ENCODE data around the gene WHAMM. TPM values are rescaled to one million over a fixed set of nuclear protein-coding genes. Genes with fewer than 3 reads are reported as not detected.

WHAMM gene
- total and polyA plus RNA-seq, 3 donors from 2014 or later, result 5.3 to 11.0 (median 9.8) TPM

- H3K4me3 ChIP-seq, result no peak overlapping the region
- H3K9me3 ChIP-seq, result no peaks in the 10 kb centered on the region
- no peaks in the 10 kb centered on the region for H3K4me1 ChIP-seq
- WGBS, 2 donors, result 71 to 81% methylated on average over 1 of the region's 1 CpG
- TF ChIP-seq POLR2A (IDR thresholded peaks at IDR 0.05), result no peak
- no peak for TF ChIP-seq CTCF (IDR thresholded peaks at IDR 0.05)
- intact Hi-C loops (cut with DNase I; ENCODE audit: low total_unique reads), result no loop called here
- H3K27ac ChIP-seq, result no peak overlapping the region
- no peak for DNase-seq
- H3K36me3 ChIP-seq (ENCODE audit: low read depth, missing control alignments), result no peaks in the 10 kb centered on the region
- no peaks in the 10 kb centered on the region for H3K27me3 ChIP-seq
Measured at GRCh38 chr15:82828075-82828474, 18.6 kb downstream of the WHAMM start.

- WGBS, 2 donors, result 86 to 92% methylated on average over 4 of the region's 4 CpGs
- no peaks in the 10 kb centered on the region for H3K36me3 ChIP-seq (ENCODE audit: low read depth, missing control alignments)
- DNase-seq, result no peak
Measured at GRCh38 chr15:82829234-82829633, 19.8 kb downstream of the WHAMM start.

GRCh38 chr15:82830427-82831173 lies 21.2 kb downstream of the WHAMM start:
- 91 to 92% methylated on average over 18 of the region's 18 CpGs for WGBS, 2 donors
- intact Hi-C loops (cut with DNase I; ENCODE audit: low total_unique reads), result no loop called here
- no peaks in the 10 kb centered on the region for H3K36me3 ChIP-seq (ENCODE audit: low read depth, missing control alignments)

More at GRCh38 chr15:82829234-82829633, 19.8 kb downstream of the WHAMM start:
- TF ChIP-seq POLR2A (IDR thresholded peaks at IDR 0.05), result no peak
- TF ChIP-seq CTCF (IDR thresholded peaks at IDR 0.05), result no peak
- H3K27me3 ChIP-seq, result no peaks in the 10 kb centered on the region
- intact Hi-C loops (cut with DNase I; ENCODE audit: low total_unique reads), result no loop called here
- H3K4me3 ChIP-seq, result no peak overlapping the region
- no peaks in the 10 kb centered on the region for H3K4me1 ChIP-seq
- H3K9me3 ChIP-seq, result no peaks in the 10 kb centered on the region
- no peak overlapping the region for H3K27ac ChIP-seq

GRCh38 chr15:82831894-82832600 lies 22.6 kb downstream of the WHAMM start:
- H3K27ac ChIP-seq, result no peak overlapping the region
- DNase-seq, result no peak
- H3K27me3 ChIP-seq, result no peaks in the 10 kb centered on the region
- no peaks in the 10 kb centered on the region for H3K36me3 ChIP-seq (ENCODE audit: low read depth, missing control alignments)
- intact Hi-C loops (cut with DNase I; ENCODE audit: low total_unique reads), result no loop called here
- H3K9me3 ChIP-seq, result no peaks in the 10 kb centered on the region
- TF ChIP-seq CTCF (IDR thresholded peaks at IDR 0.05) (no peak), POLR2A (IDR thresholded peaks at IDR 0.05) (no peak)
- WGBS, 2 donors, result 92 to 97% methylated on average over 5 of the region's 5 CpGs
- H3K4me1 ChIP-seq, result no peaks in the 10 kb centered on the region
- H3K4me3 ChIP-seq, result no peak overlapping the region

More at GRCh38 chr15:82830427-82831173, 21.2 kb downstream of the WHAMM start:
- DNase-seq, result no peak
- H3K27me3 ChIP-seq, result no peaks in the 10 kb centered on the region
- no peaks in the 10 kb centered on the region for H3K9me3 ChIP-seq
- no peaks in the 10 kb centered on the region for H3K4me1 ChIP-seq
- H3K27ac ChIP-seq, result no peak overlapping the region
- no peak for TF ChIP-seq POLR2A (IDR thresholded peaks at IDR 0.05)
- TF ChIP-seq CTCF (IDR thresholded peaks at IDR 0.05), result no peak
- H3K4me3 ChIP-seq, result no peak overlapping the region
